Glomerular endothelial cell (primary cell): ENCODE measurements around the gene EPN2. TPM values are rescaled to one million over a fixed set of nuclear protein-coding genes. Genes with fewer than 3 reads are reported as not detected.

Source experiments
- DNase-seq: peaks from one replicate; pipeline ENCODE4 v3.0.0-alpha.2; 2011; ENCODE audit warnings: low read depth, low spot score; ENCODE audit errors: extremely low read depth
- total RNA-seq: library from RNA; depleted of rRNA; stranded (reverse); fragments of >200 nt; gene quantifications from 2 replicates; pipeline ENCODE4 v1.2.3, GENCODE V29; 2015

EPN2 gene
- total RNA-seq, 1 donor from 2014 or later: 53.4 TPM

DNA sequence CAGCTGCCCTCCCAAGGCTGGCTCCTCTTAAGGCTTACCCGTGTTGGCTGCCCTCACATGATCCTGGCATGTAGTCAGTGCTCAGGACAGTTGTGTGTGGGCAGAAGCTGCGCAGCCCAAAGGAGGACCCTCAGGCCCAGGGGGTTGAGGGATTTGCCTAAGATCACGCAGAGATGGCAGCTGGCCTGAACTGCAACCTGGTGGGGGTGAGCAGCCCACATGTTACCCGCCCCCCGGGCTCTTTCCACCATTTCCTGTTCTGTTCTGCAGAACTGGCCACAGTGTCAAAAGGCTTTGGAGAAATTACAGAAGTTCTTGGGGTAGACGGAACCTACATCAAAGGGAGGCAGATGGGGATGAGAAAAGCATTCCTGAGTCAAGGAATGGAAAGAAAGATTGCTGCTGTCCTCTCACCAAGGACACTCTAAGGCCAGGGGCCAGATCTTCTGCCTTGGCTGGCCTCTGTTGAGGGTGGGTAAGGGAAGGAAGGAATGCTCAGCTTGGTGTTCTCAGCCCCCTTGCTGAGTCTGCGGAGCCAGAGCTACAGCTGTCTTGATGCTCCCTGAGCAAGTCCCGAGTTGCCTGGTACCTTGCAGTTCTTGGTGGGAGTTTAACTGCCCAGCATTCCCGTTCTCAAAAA is 53.0 kb downstream of the EPN2 start:
- no peak for DNase-seq

DNA sequence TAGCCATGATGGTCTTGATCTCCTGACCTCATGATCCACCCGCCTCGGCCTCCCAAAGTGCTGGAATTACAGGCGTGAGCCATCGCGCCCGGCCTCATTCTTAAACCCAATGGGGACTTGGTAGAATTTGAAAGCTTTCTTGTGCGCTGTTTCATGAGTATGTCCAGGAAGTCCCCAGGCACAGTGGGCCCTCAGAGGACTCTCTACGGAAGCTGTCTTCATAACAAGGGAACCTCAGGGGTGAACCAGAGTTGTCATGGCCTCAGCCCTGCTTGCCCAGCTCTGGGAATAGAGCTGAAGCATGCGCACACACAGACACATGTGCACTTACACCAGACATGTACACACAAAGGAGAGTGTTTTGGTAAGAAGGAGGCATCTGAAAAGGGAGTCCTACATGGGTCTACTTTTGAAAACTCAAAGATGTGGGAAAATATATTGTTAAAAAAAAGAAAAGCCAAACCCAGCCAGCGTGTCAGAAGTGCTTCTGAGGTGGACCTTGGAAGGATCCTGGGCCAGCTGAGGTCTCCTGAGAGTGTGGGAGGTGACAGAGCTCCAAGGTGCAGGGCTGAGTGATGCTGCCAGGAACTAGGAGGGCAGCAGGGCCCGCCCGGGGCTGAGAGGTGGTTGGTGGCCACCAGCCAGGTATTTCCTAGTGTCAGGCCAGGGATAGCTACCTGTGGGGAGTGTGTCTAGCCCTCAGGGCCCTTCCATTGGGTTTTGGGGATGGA is 54.6 kb downstream of the EPN2 start:
- DNase-seq: no peak

GRCh38 chr17:19292377-19292711 is 55.2 kb downstream of the EPN2 start:
- no peak for DNase-seq

DNA sequence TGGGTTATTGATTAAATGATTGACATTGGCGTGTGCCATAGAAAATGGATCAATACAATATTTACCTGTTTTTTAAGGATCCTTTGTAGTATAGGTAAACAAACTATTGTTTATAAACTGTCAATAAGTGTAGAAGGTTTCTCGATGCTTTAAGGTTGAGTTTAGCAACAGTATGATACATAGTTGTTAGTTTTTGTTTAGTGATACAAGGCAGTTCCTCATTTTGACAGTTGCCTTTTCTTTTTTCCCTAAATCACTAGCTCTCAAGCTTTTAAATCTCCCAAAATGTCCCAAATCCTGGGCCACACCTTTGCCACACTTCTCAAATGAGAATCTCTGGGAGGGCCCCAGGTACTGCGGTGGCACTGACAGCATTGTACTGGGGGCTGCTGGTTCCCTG is 57.3 kb downstream of the EPN2 start:
- DNase-seq: no peak

DNA sequence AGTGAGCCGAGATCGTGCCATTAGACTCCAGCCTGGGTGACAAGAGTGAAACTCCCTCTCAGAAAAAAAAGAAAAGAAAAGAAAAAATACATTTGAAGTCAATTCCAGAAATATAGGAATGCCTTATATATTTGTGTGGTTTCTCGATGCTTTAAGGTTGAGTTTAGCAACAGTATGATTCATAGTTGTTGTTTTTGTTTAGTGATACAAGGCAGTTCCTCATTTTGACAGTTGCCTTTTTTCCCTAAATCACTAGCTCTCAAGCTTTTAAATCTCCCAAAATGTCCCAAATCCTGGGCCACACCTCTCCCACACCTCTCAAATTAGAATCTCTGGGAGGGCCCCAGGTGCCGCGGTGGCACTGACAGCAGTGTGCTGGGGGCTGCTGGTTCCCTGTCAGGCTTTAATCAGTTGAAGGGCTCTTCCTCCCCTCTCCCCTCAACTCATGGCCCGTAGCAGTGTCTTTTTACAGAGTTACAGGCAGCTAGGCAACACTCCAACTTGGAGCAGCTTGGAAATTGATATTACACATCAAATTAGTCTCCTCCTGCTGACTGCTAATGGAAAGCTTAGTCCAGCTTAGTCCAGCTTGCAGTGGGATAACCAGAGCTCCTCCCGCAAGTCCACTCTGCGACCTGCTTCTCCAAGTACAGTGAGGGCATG is 58.4 kb downstream of the EPN2 start:
- DNase-seq: no peak

DNA sequence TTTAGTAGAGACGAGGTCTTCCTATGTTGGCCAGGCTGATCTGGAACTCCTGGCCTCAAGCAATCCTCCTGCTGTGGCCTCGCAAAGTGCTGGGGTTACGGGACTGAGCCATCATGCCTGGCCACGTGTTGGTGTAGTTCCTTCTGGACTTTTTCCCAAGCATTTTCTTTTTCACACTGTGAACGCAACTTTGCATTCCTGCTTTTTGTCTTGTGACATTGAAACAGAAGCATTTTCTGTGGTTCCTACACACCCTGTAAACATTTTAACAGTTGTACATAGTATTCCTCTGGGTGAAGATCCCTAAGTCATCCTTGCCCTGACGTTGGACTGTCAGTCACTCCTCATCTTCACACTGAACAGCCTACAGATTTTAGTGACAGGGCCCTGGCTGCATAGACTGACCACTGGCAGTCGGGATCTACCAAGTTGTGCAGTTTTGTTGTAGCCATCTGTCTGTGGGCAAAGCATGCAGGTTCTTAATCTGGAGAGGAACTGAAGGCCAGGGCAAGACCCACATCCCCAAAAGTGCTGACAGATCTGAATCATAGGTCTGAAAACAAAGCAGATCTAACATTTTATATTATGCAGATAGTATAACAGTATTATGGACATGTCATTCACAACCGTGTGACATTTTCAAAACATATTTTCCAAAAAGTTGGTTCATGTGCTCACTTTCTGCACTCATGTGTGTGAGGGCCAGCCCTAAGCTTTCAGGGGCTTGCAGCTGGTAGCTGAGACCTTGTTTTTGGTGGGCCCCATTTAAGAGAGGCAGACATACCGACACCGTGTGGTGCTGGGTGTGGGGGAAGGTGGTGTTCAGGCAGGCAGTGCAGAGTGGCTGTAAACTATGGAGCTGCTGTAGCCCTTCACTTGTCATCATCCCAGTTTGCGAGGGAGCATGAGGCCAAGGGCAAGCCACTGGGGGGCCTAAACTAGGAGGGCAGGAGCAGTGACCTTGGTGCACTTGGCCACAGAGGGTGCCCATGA is 59.9 kb downstream of the EPN2 start:
- no peak for DNase-seq

GRCh38 chr17:19298569-19299213 is 61.5 kb downstream of the EPN2 start:
- no peak for DNase-seq

DNA sequence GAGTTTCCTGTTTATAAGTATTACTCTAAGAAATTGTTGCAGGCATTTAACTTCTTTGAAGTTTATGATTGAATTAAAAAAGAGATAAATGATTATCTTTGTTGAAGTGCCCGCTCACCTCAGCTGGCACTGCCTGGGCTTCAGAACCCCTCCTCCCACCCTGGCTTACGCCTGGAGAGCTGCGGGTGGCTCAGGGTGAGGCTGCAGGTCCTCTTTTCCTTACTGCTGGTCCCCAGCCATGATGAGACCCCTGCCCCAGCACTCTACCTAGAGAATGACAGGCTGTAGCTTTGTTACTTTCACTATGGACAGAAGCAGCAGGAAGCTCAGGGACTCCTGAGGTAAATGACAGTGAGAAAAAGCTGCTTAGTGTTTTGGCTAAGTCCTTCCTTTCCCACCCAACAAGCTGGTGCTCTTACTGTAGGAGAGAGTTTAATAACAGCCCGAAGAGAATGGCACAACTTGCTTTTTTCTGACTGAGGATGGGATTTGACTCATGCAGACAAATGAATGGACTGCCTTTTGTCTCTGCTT is 62.1 kb downstream of the EPN2 start:
- DNase-seq: no peak

GRCh38 chr17:19299866-19300265 is 62.7 kb downstream of the EPN2 start:
- DNase-seq: no peak

DNA sequence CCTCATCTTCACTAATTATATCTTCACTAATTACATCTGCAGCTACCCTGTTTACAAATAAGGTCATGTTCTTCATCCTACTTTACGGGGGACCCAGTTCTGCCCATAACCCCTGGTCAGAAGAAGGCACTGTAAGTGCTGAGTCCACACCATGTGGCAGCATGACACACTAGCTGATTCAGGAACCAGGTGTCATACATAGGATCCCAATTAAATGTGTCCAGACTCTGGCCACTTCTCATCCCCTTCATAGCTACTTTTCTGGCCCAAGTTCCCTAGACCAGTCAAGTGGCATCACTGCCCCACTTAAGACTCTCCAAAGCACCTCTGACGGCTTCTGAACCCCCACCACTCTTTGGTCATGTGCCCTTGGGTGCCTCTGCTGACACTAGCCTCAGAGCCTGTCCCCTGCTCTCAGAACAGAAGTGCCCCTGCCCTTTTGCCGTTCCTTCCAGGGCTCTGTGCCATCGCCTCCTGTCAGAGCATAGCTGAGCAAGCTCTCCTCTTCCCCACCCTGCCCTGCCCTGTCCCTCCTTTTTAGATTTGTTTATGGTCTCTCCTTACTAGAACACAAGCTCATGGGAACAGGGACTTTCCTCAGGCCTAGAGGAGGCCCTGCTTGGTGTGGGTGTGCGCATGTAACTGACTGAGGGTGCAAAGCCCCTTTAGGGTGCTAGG is 64.2 kb downstream of the EPN2 start:
- DNase-seq: no peak

DNA sequence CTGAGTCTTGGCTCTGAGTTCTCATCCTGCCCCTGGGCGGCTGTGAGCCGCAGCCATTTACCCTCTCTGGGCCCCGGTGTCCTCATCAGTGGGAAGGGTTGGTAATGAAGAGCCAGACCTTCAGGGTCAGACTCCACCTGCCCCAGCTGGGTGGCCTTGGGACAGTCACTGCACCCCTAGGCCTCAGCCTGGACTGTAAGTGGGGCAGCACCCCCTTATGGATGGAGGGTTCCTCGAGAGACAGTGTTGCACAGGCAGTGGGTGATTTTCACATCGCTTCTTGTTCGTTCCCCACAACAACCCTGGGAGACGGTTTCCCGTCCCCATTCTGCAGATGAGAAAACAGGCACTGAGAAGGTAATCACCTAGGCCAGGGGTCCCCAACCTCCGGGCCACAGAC is 64.8 kb downstream of the EPN2 start:
- DNase-seq: no peak

- DNase-seq: no peak
These were observed 65.7 kb downstream of the EPN2 start for GRCh38 chr17:19302791-19303331.

GRCh38 chr17:19303367-19303776 is 66.2 kb downstream of the EPN2 start:
- no peak for DNase-seq

GRCh38 chr17:19304209-19304608 is 67.0 kb downstream of the EPN2 start:
- peak; percentile 27 for DNase-seq

GRCh38 chr17:19304751-19305150 is 67.6 kb downstream of the EPN2 start:
- no peak for DNase-seq

DNA sequence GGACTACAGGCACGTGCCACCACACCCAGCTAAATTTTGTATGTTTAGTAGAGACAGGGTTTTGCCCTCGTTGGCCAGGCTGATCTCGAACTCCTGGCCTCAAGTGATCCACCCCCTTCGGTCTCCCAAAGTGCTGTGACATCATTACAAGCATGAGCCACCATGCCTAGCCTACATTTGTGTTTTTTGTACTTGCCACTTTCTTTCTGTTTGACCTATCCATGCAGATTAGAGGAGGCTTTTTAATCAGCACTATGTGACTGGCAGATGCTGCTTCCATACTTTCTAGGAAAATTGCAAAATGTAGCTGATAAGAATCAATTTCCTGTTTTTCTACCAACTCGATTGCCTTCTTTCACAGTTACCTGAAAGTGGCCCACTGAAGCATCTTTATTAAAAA is 68.1 kb downstream of the EPN2 start:
- no peak for DNase-seq

DNA sequence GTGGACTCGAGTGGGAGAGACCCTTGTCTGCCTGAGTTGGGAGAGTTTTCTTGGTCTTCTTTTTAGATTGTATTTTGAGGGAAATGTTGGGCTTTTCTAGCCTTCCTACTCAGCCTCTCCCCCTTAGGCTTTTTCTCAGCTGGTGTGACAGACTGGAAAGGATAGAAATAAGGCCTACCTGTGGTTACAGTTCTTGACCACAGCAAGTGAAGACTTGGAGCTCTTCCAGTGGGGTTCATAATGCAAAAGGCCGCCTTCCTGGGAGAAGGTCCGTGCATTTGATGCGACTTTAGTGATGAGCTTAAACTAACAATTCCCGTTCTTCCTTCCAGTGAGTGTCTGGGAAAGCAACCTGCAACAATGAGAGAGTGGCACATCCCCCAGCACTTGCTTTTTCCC is 68.6 kb downstream of the EPN2 start:
- DNase-seq: no peak

GRCh38 chr17:19306160-19307111 is 69.3 kb downstream of the EPN2 start:
- DNase-seq: no peak
